ENCODE data around the gene ESYT3.

GRCh38 chr3:138496436-138496835 lies 62.0 kb downstream of the ESYT3 start:
- no peak for TF ChIP-seq POLR2AphosphoS5 (IDR thresholded peaks at IDR 0.05; ENCODE audit: insufficient read depth in 1 of 2, low read depth in 1 of 2)
- no peak for TF ChIP-seq CTCF (IDR thresholded peaks at IDR 0.05)

Measured in vagina (tissue), 2 donors.